ENCODE measurements around the gene C4BPA.

Gene C4BPA

DNA sequence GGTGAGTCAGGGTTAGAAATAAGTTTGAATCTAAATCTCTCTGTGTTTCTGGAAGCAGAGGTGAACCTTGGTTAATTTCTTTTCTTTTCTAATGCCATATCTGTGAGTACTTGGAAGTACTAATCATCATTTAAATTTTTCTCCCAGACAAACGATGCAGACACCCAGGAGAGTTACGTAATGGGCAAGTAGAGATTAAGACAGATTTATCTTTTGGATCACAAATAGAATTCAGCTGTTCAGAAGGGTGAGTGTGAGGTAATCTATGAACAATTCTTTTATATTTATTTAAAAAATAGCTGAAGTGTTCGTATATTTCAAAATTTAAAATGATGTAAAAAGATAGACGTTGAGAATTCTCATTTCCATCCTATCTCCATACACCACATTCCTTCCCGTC lies 11.2 kb downstream of the C4BPA start:
- H3K23ac ChIP-seq (ENCODE audit: low read length), result no peak overlapping the region
- no peaks in the 10 kb centered on the region for H3K79me1 ChIP-seq (ENCODE audit: low read length)
- no peaks in the 10 kb centered on the region for H3K27me3 ChIP-seq (ENCODE audit: insufficient read depth, low read length)
- H4K91ac ChIP-seq (ENCODE audit: low read depth, low read length), result no peak overlapping the region
- H3K14ac ChIP-seq (ENCODE audit: low read length), result no peak overlapping the region
- H2AFZ ChIP-seq (ENCODE audit: insufficient read depth, low read length, poor library complexity), result no peak overlapping the region
- no peaks in the 10 kb centered on the region for H3K9me3 ChIP-seq (ENCODE audit: insufficient read depth, low read depth, low read length)
- no peak overlapping the region for H4K12ac ChIP-seq (ENCODE audit: low read depth, low read length)
- no peak overlapping the region for H3K27ac ChIP-seq (ENCODE audit: low read depth, low read length)
- no peak overlapping the region for H3K4ac ChIP-seq (ENCODE audit: low read depth, low read length)
- H3K79me2 ChIP-seq (ENCODE audit: control insufficient read depth, insufficient read depth, low read length, poor library complexity), result no peaks in the 10 kb centered on the region
- H3K36me3 ChIP-seq (ENCODE audit: control insufficient read depth in 1 of 2, insufficient read depth in 2 of 2, low read length in 2 of 2), result no peaks in the 10 kb centered on the region
- no peak overlapping the region for H3K9ac ChIP-seq (ENCODE audit: low read length)
- DNase-seq, result peak; percentile 44 to 93
- no peak overlapping the region for H2BK12ac ChIP-seq (ENCODE audit: low read length)
- no peak overlapping the region for H3K4me2 ChIP-seq (ENCODE audit: low read length)
- H2BK5ac ChIP-seq (ENCODE audit: low read depth, low read length, poor library complexity), result no peak overlapping the region
- no peaks in the 10 kb centered on the region for H3K4me1 ChIP-seq (ENCODE audit: control insufficient read depth in 1 of 2, insufficient read depth in 2 of 2, low read length in 2 of 2)
- no peak overlapping the region for H3K18ac ChIP-seq (ENCODE audit: low read length)
- no peak overlapping the region for H4K8ac ChIP-seq (ENCODE audit: low read depth, low read length)
- 100% methylated on average over 1 of the region's 5 CpGs for WGBS (ENCODE audit: extremely low coverage, insufficient coverage, insufficient read length)
- no peak overlapping the region for H3K4me3 ChIP-seq (ENCODE audit: low read depth, low read length)
- H2AK5ac ChIP-seq (ENCODE audit: low read length), result no peak overlapping the region
- H2BK120ac ChIP-seq (ENCODE audit: insufficient read depth, low read length, poor library complexity), result no peak overlapping the region

- no peak overlapping the region for H2BK5ac ChIP-seq (ENCODE audit: low read depth, low read length, poor library complexity)
- no CpG with 5 or more reads among the region's 3 CpGs for WGBS (ENCODE audit: extremely low coverage, insufficient coverage, insufficient read length)
- no peaks in the 10 kb centered on the region for H3K9me3 ChIP-seq (ENCODE audit: insufficient read depth, low read depth, low read length)
These were observed 20.4 kb downstream of the C4BPA start for GRCh38 chr1:207124389-207124788.

GRCh38 chr1:207128336-207128921 lies 24.4 kb downstream of the C4BPA start:
- no peak overlapping the region for H4K91ac ChIP-seq (ENCODE audit: low read depth, low read length)
- no peak overlapping the region for H3K14ac ChIP-seq (ENCODE audit: low read length)
- no peak overlapping the region for H2AFZ ChIP-seq (ENCODE audit: insufficient read depth, low read length, poor library complexity)
- no peak overlapping the region for H3K18ac ChIP-seq (ENCODE audit: low read length)
- no peaks in the 10 kb centered on the region for H3K4me1 ChIP-seq (ENCODE audit: control insufficient read depth in 1 of 2, insufficient read depth in 2 of 2, low read length in 2 of 2)
- no peak overlapping the region for H3K23ac ChIP-seq (ENCODE audit: low read length)
- no peaks in the 10 kb centered on the region for H3K79me2 ChIP-seq (ENCODE audit: control insufficient read depth, insufficient read depth, low read length, poor library complexity)
- H3K4ac ChIP-seq (ENCODE audit: low read depth, low read length), result no peak overlapping the region
- no peaks in the 10 kb centered on the region for H3K27me3 ChIP-seq (ENCODE audit: insufficient read depth, low read length)
- H3K36me3 ChIP-seq (ENCODE audit: control insufficient read depth in 1 of 2, insufficient read depth in 2 of 2, low read length in 2 of 2), result no peaks in the 10 kb centered on the region
- H3K4me3 ChIP-seq (ENCODE audit: low read depth, low read length), result no peak overlapping the region
- H3K27ac ChIP-seq (ENCODE audit: low read depth, low read length), result peak overlapping the region; percentile 39
- H2BK12ac ChIP-seq (ENCODE audit: low read length), result no peak overlapping the region
- H2BK120ac ChIP-seq (ENCODE audit: insufficient read depth, low read length, poor library complexity), result no peak overlapping the region
- no peak overlapping the region for H4K8ac ChIP-seq (ENCODE audit: low read depth, low read length)
- H3K9ac ChIP-seq (ENCODE audit: low read length), result no peak overlapping the region
- no peak overlapping the region for H4K12ac ChIP-seq (ENCODE audit: low read depth, low read length)
- no peak overlapping the region for H3K4me2 ChIP-seq (ENCODE audit: low read length)
- no peak overlapping the region for H2BK5ac ChIP-seq (ENCODE audit: low read depth, low read length, poor library complexity)
- no peaks in the 10 kb centered on the region for H3K9me3 ChIP-seq (ENCODE audit: insufficient read depth, low read depth, low read length)
- no peak overlapping the region for H2AK5ac ChIP-seq (ENCODE audit: low read length)
- no peaks in the 10 kb centered on the region for H3K79me1 ChIP-seq (ENCODE audit: low read length)
- DNase-seq, result peak in 1 of 2 donors; percentile 37

More at GRCh38 chr1:207124389-207124788, 20.4 kb downstream of the C4BPA start:
- Histone ChIP-seq H3K23ac (ENCODE audit: low read length) (no peak overlapping the region), H2AK5ac (ENCODE audit: low read length) (no peak overlapping the region), H3K9ac (ENCODE audit: low read length) (no peak overlapping the region), H3K18ac (ENCODE audit: low read length) (no peak overlapping the region), H3K79me1 (ENCODE audit: low read length) (no peaks in the 10 kb centered on the region), H3K36me3 (ENCODE audit: control insufficient read depth in 1 of 2, insufficient read depth in 2 of 2, low read length in 2 of 2) (no peaks in the 10 kb centered on the region), H4K8ac (ENCODE audit: low read depth, low read length) (no peak overlapping the region), H2BK12ac (ENCODE audit: low read length) (no peak overlapping the region), H3K4ac (ENCODE audit: low read depth, low read length) (no peak overlapping the region), H2BK120ac (ENCODE audit: insufficient read depth, low read length, poor library complexity) (no peak overlapping the region), H2AFZ (ENCODE audit: insufficient read depth, low read length, poor library complexity) (no peak overlapping the region), H3K4me1 (ENCODE audit: control insufficient read depth in 1 of 2, insufficient read depth in 2 of 2, low read length in 2 of 2) (no peaks in the 10 kb centered on the region), H3K14ac (ENCODE audit: low read length) (no peak overlapping the region), H3K27ac (ENCODE audit: low read depth, low read length) (no peak overlapping the region), H3K4me2 (ENCODE audit: low read length) (no peak overlapping the region), H4K91ac (ENCODE audit: low read depth, low read length) (no peak overlapping the region), H3K79me2 (ENCODE audit: control insufficient read depth, insufficient read depth, low read length, poor library complexity) (no peaks in the 10 kb centered on the region), H3K27me3 (ENCODE audit: insufficient read depth, low read length) (no peaks in the 10 kb centered on the region), H4K12ac (ENCODE audit: low read depth, low read length) (no peak overlapping the region), H3K4me3 (ENCODE audit: low read depth, low read length) (no peak overlapping the region)
- DNase-seq, result no peak

- Histone ChIP-seq H3K9ac (ENCODE audit: low read length) (no peak overlapping the region), H3K79me2 (ENCODE audit: control insufficient read depth, insufficient read depth, low read length, poor library complexity) (no peaks in the 10 kb centered on the region), H3K4me1 (ENCODE audit: control insufficient read depth in 1 of 2, insufficient read depth in 2 of 2, low read length in 2 of 2) (no peaks in the 10 kb centered on the region)
These were observed 25.0 kb downstream of the C4BPA start for GRCh38 chr1:207129053-207129452.

More at GRCh38 chr1:207129053-207129452, 25.0 kb downstream of the C4BPA start:
- DNase-seq, result no peak
- H2BK5ac ChIP-seq (ENCODE audit: low read depth, low read length, poor library complexity), result no peak overlapping the region
- H3K4ac ChIP-seq (ENCODE audit: low read depth, low read length), result no peak overlapping the region
- no peaks in the 10 kb centered on the region for H3K9me3 ChIP-seq (ENCODE audit: insufficient read depth, low read depth, low read length)
- no peak overlapping the region for H3K14ac ChIP-seq (ENCODE audit: low read length)
- no peak overlapping the region for H2BK12ac ChIP-seq (ENCODE audit: low read length)
- no peak overlapping the region for H2AK5ac ChIP-seq (ENCODE audit: low read length)
- H4K91ac ChIP-seq (ENCODE audit: low read depth, low read length), result no peak overlapping the region
- H3K4me2 ChIP-seq (ENCODE audit: low read length), result no peak overlapping the region
- H2AFZ ChIP-seq (ENCODE audit: insufficient read depth, low read length, poor library complexity), result no peak overlapping the region
- no peak overlapping the region for H3K18ac ChIP-seq (ENCODE audit: low read length)
- no peaks in the 10 kb centered on the region for H3K79me1 ChIP-seq (ENCODE audit: low read length)
- H3K36me3 ChIP-seq (ENCODE audit: control insufficient read depth in 1 of 2, insufficient read depth in 2 of 2, low read length in 2 of 2), result no peaks in the 10 kb centered on the region
- no peak overlapping the region for H2BK120ac ChIP-seq (ENCODE audit: insufficient read depth, low read length, poor library complexity)
- H3K23ac ChIP-seq (ENCODE audit: low read length), result no peak overlapping the region
- H3K27me3 ChIP-seq (ENCODE audit: insufficient read depth, low read length), result no peaks in the 10 kb centered on the region
- H4K12ac ChIP-seq (ENCODE audit: low read depth, low read length), result no peak overlapping the region
- H4K8ac ChIP-seq (ENCODE audit: low read depth, low read length), result no peak overlapping the region
- no peak overlapping the region for H3K4me3 ChIP-seq (ENCODE audit: low read depth, low read length)
- H3K27ac ChIP-seq (ENCODE audit: low read depth, low read length), result no peak overlapping the region

Measured in trophoblast cell (in vitro differentiated cells and primary cell).